Body of pancreas (tissue), 4 donors: ENCODE results near the gene RHBG.

ENCODE experiments used
- CTCF ChIP-seq, 7 experiments: fragments of 450-650 bp in 4 of 7; fragments of 200-600 bp in 3 of 7; sonication (generic) in 3 of 7; IDR thresholded peaks; one replicate each; pipeline ENCODE4 v1.5.1; 2016 to 2019; ENCODE audit warnings: antibody characterized with exemption in 7 of 7
- POLR2A ChIP-seq, 3 donors: fragments of 450-650 bp; IDR thresholded peaks; one replicate each; pipeline ENCODE4 v1.6.1; 2016; ENCODE audit warnings: antibody characterized with exemption in 3 of 3, mild to moderate bottlenecking in 2 of 3

DNA sequence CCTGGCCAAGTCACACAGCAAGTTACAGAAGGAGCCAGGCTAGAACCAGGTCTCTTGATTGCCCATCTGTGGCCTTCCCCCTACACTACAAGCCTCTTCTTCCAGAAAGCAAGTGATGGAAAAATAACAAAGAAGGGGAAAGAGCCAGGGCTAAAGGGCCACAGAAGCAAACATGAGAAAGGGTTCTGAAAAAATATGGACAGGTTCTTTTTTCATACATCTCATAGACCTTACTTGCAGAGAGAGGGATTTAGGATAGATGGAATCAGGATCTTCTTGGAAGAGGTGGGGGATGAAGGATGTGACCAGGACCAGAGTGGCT is 3.2 kb downstream of the RHBG start:
- TF ChIP-seq CTCF (IDR thresholded peaks at IDR 0.05) (no peak), POLR2A (IDR thresholded peaks at IDR 0.05) (no peak)
